OCI-LY3 (cell line): ENCODE data around the gene ARMC3.
"Not testable (repeated sequence)": the region's sequence is repeated elsewhere in the genome, so short reads cannot be mapped to it uniquely, and the experiment has no call there.

Experiments
- H2AFZ ChIP-seq: fragments of 200-600, 300-600 bp; shearing (Covaris generic); 2 replicates; pipeline ENCODE4 v1.6.0; 2014; ENCODE audit warnings: antibody characterized with exemption, low read depth, low read length
- H3K27ac ChIP-seq: fragments of 200-600, 300-600 bp; sonication (generic); 2 replicates; pipeline ENCODE4 v1.5.1; 2014; ENCODE audit warnings: mild to moderate bottlenecking, low read length, moderate library complexity, mixed read lengths
- H3K27me3 ChIP-seq: fragments of 200-600, 300-600 bp; sonication (generic); 2 replicates; pipeline ENCODE4 v1.6.1; 2014; ENCODE audit warnings: low read depth, low read length, mixed read lengths
- H3K36me3 ChIP-seq: fragments of 200-600, 300-600 bp; sonication (generic); replicated peaks from 2 replicates; pipeline ENCODE3; 2014; ENCODE audit warnings: low read depth, low read length, mixed read lengths
- H3K4me1 ChIP-seq: fragments of 300-600, 200-600 bp; sonication (generic); 2 replicates; pipeline ENCODE4 v1.6.1; 2014; ENCODE audit warnings: low read length, mixed read lengths
- H3K4me2 ChIP-seq: fragments of 200-600, 300-600 bp; sonication (generic); 2 replicates; pipeline ENCODE4 v1.6.1; 2014; ENCODE audit warnings: low read length, mixed read lengths
- H3K4me3 ChIP-seq: fragments of 300-600, 200-600 bp; sonication (generic); 2 replicates; pipeline ENCODE4 v1.5.1; 2014; ENCODE audit warnings: antibody characterized with exemption, mild to moderate bottlenecking, low read length, moderate library complexity
- H3K79me2 ChIP-seq: fragments of 300-600, 200-600 bp; shearing (Covaris generic); 2 replicates; pipeline ENCODE4 v1.6.1; 2014; ENCODE audit warnings: mild to moderate bottlenecking, low read length, mixed read lengths
- H3K9ac ChIP-seq: fragments of 300-600, 200-600 bp; shearing (Covaris generic); 2 replicates; pipeline ENCODE4 v1.6.0; 2014; ENCODE audit warnings: mild to moderate bottlenecking, low read length, moderate library complexity
- H3K9me3 ChIP-seq: fragments of 200-600, 300-600 bp; shearing (Covaris generic); 2 replicates; pipeline ENCODE4 v1.6.1; 2014; ENCODE audit warnings: low read length, mixed read lengths; ENCODE audit not compliant: insufficient read depth
- H4K20me1 ChIP-seq: fragments of 200-600, 300-600 bp; sonication (generic); 2 replicates; pipeline ENCODE4 v1.6.1; 2016; ENCODE audit warnings: low read length, mixed read lengths; ENCODE audit not compliant: insufficient read depth
- CTCF ChIP-seq: fragments of 200-600, 300-600 bp; sonication (generic); IDR thresholded peaks from 2 replicates; pipeline ENCODE4 v1.5.1; 2014; ENCODE audit warnings: antibody characterized with exemption, low read length, low read depth
- EZH2phosphoT487 ChIP-seq: fragments of 200-600 bp; shearing (Covaris generic); IDR thresholded peaks from 2 replicates; pipeline ENCODE4 v1.6.1; 2018; ENCODE audit warnings: antibody characterized with exemption, mixed run types, low read depth

Gene ARMC3

GRCh38 chr10:22927166-22927565 is 687 bp upstream of the ARMC3 start:
- Histone ChIP-seq H3K27me3 (no peaks in the 10 kb centered on the region), H3K79me2 (no peaks in the 10 kb centered on the region), H3K4me3 (no peak overlapping the region), H4K20me1 (no peaks in the 10 kb centered on the region), H3K36me3 (no peaks in the 10 kb centered on the region), H3K9ac (no peak overlapping the region), H3K9me3 (no peaks in the 10 kb centered on the region), H3K4me1 (no peaks in the 10 kb centered on the region), H2AFZ (no peak overlapping the region), H3K27ac (no peak overlapping the region), H3K4me2 (no peak overlapping the region)
- TF ChIP-seq EZH2phosphoT487: no peak

DNA sequence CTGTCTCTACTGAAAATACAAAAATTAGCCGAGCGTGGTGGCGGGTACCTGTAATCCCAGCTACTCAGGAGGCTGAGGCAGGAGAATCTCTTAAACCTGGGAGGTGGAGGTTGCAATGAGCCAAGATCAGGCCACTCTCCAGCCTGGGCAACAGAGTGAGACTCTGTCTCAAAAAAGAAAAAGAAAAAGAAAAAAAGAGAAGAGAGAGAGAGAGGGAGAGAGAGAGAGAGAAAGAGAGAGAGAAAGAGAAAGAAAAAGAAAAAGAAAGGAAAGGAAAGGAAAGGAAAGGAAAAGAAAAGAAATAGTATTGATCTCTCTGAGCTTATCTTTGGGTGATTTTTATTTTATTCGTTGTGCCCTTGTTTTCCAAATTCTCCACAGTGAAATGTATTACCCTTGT is 1.2 kb downstream of the ARMC3 start:
- not testable (repeated sequence) for H3K79me2 ChIP-seq, H3K9me3 ChIP-seq, H3K27me3 ChIP-seq, H3K27ac ChIP-seq, H3K9ac ChIP-seq, H3K36me3 ChIP-seq, H3K4me1 ChIP-seq, H4K20me1 ChIP-seq, H3K4me3 ChIP-seq, H3K4me2 ChIP-seq, H2AFZ ChIP-seq

- no peak overlapping the region for H3K9ac ChIP-seq
- H3K79me2 ChIP-seq: no peaks in the 10 kb centered on the region
- no peaks in the 10 kb centered on the region for H3K9me3 ChIP-seq
- no peaks in the 10 kb centered on the region for H3K27me3 ChIP-seq
- no peak for TF ChIP-seq CTCF
- TF ChIP-seq EZH2phosphoT487: no peak
- no peaks in the 10 kb centered on the region for H4K20me1 ChIP-seq
- no peaks in the 10 kb centered on the region for H3K4me1 ChIP-seq
- no peak overlapping the region for H3K4me2 ChIP-seq
- no peak overlapping the region for H3K27ac ChIP-seq
- H3K36me3 ChIP-seq: no peaks in the 10 kb centered on the region
- no peak overlapping the region for H3K4me3 ChIP-seq
- no peak overlapping the region for H2AFZ ChIP-seq
Measured at GRCh38 chr10:22931948-22932347, 4.1 kb downstream of the ARMC3 start.

GRCh38 chr10:22932626-22933370 is 4.9 kb downstream of the ARMC3 start:
- no peak overlapping the region for H3K4me2 ChIP-seq
- H2AFZ ChIP-seq: no peak overlapping the region
- TF ChIP-seq CTCF: no peak
- H3K4me3 ChIP-seq: no peak overlapping the region
- H4K20me1 ChIP-seq: no peaks in the 10 kb centered on the region
- no peaks in the 10 kb centered on the region for H3K4me1 ChIP-seq
- H3K9me3 ChIP-seq: no peaks in the 10 kb centered on the region
- no peaks in the 10 kb centered on the region for H3K27me3 ChIP-seq
- H3K36me3 ChIP-seq: no peaks in the 10 kb centered on the region
- no peak overlapping the region for H3K27ac ChIP-seq
- no peak overlapping the region for H3K9ac ChIP-seq
- H3K79me2 ChIP-seq: no peaks in the 10 kb centered on the region

- TF ChIP-seq CTCF (no peak), EZH2phosphoT487 (no peak)
- Histone ChIP-seq H4K20me1 (no peaks in the 10 kb centered on the region), H3K9ac (no peak overlapping the region), H2AFZ (no peak overlapping the region), H3K27me3 (no peaks in the 10 kb centered on the region), H3K4me3 (no peak overlapping the region), H3K9me3 (no peaks in the 10 kb centered on the region), H3K36me3 (no peaks in the 10 kb centered on the region), H3K4me1 (no peaks in the 10 kb centered on the region), H3K4me2 (no peak overlapping the region), H3K79me2 (no peaks in the 10 kb centered on the region), H3K27ac (no peak overlapping the region)
Measured at GRCh38 chr10:22934726-22935125, 6.9 kb downstream of the ARMC3 start.
